GM18861 (cell line): ENCODE measurements around the gene MRGPRE.
"Not testable (repeated sequence)": the region's sequence is repeated elsewhere in the genome, so short reads cannot be mapped to it uniquely, and the experiment has no call there.

Experiments
- ATAC-seq: cut with Tn5 transposase; IDR thresholded peaks from one replicate; pipeline ENCODE4 v1.9.1; 2021; ENCODE audit not compliant: unreplicated experiment

Gene MRGPRE, protein sequence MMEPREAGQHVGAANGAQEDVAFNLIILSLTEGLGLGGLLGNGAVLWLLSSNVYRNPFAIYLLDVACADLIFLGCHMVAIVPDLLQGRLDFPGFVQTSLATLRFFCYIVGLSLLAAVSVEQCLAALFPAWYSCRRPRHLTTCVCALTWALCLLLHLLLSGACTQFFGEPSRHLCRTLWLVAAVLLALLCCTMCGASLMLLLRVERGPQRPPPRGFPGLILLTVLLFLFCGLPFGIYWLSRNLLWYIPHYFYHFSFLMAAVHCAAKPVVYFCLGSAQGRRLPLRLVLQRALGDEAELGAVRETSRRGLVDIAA

DNA sequence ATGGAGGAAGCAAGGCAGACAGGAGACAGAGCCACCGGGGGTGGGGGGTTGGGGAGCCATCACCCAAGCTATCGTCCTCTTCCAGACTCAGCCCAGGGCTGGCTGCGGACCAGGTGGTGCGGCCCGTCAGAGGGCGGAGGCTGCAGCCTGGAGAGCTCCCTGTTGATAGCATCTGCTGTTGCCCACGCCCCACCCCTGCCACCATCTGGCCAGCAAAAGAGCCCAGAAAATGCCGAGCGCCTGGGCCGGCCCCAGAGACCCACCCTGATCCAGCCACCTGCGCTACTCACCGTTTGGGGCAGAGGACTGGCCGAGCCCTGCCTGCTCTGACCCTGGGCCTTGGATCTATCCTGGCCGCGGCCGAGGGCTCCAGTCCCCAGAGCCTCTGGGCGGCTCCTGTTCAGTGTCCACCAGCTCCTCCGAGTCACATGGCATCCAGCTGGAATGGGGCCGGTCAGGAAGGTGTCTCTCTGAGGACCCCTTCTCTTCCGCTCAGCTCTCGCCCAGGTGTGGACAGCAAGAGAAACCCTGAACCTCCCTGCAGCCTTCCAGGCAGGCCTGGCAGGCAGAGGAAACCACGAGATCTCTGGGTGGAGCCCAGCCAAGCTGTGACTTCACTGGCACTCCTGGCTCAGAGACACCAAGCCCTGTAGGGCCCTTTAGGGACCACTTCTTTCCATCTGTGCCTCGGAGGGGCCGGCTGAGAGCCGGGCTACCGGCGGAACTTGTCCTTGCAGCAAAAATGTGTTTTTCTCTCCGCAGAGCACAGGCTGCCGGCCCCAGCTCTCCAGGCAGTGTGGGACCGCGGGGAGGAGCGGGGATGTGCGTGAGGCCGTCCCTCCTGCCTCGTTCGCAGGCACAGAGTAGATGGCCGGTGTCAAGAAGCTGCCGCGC lies at the start of gene MRGPRE:
Gene MRGPRE, minus strand, starts transcription at position 567 of the 894 bp plus-strand sequence. CDS start 3,618 bp downstream, outside the sequence.
- ATAC-seq, result no peak

DNA sequence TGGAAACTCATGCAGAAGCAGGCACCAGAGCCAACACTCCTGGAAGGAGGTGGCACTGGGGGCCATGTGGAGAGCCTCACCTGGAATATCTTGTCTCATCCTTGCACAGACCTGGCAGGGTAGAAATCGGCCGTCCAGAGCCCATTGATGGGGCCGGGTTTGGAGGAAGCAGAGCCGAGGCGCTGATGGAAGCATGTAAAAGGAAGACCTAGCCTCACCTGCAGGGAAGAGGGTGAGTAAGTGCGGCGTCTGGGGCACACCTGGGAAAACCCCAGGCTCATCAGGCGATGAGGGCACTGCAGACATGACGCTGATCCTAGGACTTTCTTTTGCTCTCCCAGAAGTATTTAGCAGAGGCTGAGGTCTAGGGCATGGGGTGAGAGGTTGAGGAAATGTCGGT lies 48.9 kb upstream of the MRGPRE start:
- not testable (repeated sequence) for ATAC-seq

DNA sequence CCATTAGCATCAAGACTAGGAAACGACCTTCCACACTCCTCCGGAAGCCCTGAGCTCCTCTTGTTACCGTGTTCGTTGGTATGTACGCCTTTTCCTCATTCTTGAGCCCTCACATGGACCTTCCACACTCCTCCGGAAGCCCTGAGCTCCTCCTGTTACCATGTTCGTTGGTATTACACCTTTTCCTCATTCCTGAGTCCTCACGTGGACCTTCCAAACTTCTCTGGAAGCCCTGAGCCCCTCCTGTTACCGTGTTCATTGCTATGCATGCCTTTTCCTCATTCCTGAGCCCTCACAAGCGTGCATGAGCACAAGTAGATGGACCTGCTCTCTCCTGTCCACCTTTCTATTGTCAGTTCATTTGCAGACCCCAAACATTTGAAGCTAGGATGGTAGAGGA lies 48.4 kb upstream of the MRGPRE start:
- ATAC-seq, result not testable (repeated sequence)

DNA sequence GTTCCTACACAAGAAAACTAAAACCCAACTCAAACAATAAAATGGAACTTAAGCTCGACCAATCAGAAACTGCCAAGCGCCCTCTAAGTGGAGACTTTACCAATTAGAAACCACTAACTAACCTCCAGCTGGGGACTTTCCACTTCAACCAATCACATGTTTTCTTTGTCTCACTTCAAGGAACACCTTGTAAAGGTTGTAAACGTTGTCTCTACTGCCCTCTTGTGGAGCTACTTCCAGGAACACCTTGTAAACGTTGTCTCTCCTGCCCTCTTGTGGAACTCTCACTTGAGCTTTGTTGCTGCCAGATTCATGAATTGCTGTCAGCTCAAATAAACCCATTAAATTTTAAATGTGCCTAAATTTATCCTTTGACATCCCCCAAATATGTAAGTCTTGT lies 46.7 kb upstream of the MRGPRE start:
- ATAC-seq, result not testable (repeated sequence)

DNA sequence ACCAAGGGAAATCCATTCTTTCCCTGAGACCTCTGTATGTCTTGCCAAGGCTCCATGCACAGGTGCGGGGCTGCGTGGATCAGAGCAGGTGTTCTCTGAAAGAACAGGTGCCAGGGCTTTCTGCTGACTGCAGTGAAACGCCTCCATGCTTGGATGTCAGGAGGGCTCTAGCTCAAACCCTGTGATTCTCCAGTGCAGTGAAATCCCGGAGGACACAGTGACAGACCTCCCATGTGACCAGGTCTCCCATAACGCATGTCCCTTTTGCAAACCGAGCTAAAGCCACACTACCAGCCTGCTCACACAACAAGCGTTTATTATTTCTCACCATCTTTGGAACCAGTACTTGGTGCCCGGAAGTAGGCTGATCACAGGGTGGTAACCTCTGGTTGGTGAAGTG lies 41.4 kb upstream of the MRGPRE start:
- not testable (repeated sequence) for ATAC-seq

DNA sequence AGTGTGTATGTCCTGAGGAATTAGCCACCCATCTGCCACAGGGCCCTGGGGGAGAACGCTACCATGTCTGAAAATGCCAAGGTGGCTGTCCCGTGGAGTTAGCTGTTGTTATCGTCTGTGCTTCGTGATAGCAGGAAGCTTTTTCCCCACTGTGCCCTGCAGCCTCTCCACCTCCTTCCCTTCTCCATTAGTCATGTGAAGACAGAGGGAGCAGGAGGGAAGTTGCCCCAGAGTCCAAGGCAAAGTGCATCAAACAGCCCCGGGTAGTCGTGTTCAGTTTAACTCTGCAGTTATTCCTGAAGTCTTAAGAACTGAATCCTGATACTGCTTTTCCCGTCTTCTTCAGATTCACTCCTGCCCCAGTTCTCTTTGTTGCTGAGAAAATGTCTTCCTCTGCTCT lies 30.3 kb upstream of the MRGPRE start:
- ATAC-seq, result not testable (repeated sequence)

DNA sequence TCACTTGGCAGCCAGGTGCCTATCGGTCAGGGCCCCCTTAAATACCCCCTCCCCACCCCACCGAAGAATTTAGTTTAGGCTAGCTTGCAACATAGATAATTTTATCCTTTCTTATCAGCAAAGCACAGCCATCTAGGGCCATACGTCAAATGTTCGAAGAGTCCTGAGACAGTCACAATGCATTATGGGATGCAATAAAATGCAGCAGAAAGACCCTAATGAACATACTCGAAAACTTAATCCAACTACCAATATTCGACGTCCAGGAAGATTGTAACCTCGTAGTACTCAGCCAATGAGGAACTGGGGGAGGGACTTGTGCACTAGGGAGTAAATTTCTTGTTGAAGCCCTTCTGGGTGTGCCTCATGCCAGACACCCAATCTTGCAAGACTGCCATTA lies 29.6 kb upstream of the MRGPRE start:
- ATAC-seq, result not testable (repeated sequence)

DNA sequence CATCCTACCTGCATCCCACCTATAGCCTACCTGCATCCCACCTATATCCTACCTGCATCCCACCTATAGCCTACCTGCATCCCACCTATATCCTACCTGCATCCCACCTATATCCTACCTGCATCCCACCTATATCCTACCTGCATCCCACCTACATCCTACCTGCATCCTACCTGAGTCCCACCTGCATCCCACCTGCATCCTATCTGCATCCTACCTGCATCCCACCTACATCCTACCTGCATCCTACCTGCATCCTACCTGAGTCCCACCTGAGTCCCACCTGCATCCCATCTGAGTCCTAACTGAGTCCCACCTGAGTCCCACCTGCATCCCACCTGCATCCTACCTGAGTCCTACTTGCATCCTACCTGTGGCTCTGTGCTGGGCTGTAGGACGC lies 25.3 kb upstream of the MRGPRE start:
- not testable (repeated sequence) for ATAC-seq

DNA sequence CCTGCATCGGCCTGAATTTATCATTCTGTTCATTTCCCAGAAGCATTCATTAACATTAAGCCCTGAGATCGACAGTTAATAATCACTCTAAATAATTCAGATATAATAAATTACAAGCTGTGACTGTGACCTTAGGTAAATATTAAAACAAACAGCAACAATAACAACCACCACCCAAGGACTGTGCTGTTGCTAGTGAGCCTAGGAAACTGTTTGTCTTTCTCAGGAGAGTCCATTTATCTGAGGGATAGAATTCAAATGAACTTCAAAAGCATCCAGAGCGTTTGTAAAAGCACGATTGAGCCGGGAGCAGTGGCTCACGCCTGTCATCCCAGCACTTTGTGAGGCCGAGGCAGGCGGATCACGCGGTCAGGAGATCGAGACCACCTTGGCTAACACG lies 23.0 kb upstream of the MRGPRE start:
- ATAC-seq, result not testable (repeated sequence)

DNA sequence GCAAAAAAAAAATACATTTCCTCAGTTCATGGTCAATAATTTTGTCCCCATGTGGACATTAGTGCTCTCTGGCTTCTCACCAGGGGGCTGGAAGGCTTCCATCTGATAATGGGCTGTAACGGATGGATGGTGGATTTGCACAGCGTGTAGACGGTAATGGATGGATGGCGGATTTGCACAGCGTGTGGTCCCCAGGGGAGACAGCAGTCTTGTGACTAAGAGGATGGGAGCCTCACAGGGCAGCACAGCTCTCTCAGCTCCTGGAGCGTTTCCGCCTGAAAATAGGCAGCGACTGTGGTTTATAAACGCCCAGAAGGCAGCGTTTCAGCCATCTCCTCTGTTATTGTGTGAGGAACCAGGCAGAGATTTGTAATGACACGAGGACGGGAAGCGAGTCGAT lies 22.6 kb upstream of the MRGPRE start:
- not testable (repeated sequence) for ATAC-seq

DNA sequence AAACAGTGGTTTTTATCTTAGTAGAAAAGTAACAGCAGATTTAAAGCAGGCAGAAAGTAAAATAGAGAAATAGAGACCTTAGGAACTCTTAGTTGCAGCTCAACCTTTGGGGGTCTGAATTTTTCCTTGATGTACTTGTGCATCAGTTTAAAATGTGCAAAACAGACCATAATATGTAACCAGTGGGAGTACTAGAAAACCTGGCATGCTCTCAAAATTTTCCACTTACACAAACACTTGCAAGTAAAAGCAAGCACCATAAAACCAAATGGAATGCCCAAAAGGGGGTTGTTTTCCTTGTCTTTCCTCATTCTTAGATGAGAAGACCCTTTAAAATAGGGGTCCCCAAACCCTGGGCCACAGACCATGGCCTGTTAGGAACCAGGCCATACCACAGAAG lies 12.9 kb upstream of the MRGPRE start:
- no peak for ATAC-seq

DNA sequence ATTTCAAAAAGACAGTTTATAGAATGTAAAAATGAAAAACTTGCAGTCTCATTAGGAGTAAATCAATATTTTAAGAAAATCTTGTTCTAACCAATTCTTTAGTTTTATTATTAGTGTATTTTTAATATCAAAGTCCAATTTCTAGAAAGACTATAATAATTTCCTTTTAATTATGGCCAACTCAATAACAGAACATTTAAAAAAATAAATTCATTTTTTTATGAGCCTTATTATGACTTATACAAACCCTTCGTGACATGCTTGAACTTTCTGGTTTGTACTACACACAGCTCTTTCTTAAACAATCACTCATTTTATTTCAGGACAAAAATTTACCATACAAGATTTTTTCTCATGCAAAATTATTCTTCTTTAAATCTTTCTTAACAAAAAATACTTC lies 11.7 kb upstream of the MRGPRE start:
- ATAC-seq, result no peak

DNA sequence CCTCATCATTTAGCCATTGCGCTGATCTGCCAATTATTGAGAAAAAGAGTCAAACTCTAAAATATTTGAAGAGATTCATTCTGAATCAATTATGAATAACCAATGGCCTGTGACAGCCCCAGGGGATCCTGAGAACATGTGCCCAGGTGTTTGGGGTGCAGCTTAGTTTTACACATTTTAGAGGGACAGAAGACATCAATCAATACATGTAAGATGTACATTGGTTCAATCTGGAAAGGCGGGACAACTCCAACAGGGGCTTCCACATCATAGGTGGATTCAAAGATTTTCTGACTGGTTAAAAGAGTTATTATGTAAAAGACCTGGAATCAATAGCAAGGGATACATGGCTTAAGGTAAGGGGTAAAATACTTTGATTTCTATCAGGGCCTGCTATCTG lies 4.9 kb upstream of the MRGPRE start:
- no peak for ATAC-seq

DNA sequence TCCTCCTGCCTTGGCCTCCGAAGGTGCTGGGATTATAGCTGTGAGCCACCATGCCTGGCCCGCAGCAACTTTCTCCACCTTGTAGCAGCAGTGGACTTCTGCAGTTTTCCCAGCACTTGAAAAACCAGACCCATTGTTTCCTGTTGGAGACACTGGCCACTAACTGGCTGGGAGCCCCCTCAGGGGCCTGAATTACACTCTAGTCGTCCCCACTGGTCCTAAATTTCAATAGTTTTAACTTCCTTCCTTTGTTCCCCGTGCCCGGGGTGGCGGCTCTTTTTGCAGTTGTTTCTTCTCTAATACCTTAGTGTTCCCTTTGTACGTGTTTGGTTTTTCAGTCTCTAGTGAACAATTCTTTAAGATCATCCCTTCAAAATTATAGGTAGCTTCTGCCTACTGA lies 2.6 kb upstream of the MRGPRE start:
- no peak for ATAC-seq

DNA sequence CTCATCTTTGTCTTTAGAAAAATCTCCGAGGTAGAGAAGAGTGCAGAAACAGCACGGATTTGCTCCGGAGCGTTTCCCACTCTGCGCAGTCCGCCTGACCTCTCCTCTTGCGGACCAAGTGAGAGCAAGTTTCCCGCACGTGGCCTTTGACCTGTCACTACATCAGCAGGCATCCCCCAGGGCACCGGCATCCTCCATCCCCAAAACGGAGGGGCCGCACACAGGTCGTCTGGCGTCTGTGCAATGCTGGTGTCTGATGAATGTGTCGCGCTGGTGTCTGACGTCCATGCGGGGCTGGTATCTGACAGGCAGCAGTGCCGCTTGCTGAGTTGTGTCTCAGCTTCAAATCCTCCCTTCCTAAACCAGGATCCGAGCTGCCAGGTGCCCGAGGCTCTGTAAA lies 739 bp upstream of the MRGPRE start:
- no peak for ATAC-seq

DNA sequence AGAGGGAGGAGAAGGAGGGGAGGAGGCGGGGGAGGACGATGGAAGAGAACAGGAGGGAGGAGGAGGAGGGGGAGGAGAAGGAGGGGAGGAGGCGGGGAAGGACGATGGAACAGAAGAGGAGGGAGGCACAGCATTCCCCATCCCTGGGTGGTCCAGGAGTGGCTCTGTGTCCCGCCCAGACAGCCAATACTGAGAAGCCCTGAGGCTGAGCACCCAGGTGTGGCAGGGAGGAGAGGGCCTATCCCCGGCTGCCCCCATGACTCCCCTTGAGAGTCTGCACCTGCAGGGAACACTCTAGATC lies 717 bp downstream of the MRGPRE start:
- ATAC-seq, result no peak

DNA sequence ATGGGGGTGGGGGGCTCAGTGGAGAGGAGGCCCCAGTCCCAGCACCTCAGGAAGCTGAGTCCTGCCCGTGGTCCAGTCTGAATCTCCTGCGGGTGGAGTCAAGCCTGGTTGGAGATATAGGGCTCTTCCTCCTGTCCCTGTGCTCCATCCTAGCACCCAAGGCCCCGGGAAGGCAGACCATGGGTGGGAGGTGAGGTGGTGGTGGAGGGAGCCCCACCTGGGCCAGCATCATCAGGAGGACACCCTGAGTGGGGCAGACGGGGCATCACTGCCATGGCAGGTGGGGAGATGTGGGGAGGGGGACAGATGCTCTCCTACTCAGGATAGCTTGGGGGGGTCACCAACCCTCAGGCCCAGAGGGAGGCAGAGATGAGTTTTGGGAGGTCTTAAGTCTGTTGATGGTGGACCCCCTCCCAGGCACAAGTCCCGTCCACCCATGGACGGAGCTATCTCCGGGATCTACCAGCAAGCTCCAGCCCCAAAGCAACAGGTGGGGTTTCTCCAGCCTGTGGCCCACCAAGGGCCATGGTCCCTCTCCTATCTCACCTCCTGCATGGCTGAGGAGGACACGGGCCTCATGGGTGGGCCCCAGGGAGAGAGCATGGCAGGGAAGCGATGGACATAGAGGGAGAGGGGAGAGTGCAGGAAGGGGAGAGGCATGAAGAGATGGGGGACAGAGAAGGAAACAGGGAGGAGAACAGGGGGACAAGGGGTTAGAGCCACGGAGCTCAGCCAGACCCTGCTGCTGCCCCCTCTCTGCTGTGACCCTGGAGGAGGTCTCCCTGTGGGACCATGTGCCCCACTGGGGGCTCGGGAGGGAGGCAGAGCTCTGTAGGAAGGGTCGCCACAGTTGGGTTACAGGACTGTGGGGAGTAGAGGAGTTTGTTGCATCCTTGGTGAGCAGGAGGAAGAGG lies 1.3 kb downstream of the MRGPRE start:
- ATAC-seq, result no peak

DNA sequence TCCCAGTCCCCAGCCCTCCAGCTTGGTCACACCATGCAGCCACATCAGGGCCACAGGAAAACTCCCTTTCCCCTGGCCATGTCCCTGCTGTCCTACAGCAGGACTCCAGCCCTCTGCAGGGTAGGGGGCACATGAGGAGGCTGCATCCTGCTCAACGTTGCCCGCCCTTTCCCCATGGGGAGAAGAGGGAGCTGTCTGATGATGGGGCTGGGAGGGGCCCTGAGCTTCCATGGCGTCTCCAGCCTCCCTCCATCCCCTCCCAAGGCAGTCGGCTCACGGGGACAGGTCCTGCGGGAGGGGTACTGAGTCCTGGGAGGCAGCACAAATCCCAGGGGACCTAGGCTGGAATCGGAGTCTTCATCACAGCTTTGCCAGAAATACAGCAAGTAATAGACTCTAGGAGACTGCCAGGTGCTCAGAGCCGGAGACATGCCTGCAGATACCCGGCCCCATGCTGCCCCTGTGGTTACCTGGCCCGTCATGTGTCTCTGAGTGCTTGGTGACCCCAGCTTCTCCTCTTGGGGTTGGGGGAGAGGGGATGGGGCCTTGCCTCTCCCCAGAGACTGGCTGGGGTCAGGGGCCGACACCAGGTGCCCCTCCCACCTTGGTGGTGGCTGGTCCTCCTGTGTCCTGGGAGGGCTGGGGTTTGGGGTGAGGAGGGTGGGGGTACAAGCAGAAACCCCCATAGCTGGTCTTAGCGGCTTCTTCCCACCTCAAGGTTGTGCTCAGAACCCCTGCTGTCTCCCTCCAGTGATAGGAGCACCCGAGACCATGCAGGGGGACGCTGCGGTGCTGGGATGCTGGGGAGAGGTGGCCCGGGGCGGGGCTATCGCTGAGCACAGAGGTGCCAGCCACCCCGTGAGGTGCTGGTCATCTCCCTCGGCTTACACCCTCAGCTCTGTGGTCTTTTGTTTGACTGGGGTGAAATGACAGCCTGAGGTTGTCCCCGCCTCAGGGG lies 2.3 kb downstream of the MRGPRE start:
- no peak for ATAC-seq

DNA sequence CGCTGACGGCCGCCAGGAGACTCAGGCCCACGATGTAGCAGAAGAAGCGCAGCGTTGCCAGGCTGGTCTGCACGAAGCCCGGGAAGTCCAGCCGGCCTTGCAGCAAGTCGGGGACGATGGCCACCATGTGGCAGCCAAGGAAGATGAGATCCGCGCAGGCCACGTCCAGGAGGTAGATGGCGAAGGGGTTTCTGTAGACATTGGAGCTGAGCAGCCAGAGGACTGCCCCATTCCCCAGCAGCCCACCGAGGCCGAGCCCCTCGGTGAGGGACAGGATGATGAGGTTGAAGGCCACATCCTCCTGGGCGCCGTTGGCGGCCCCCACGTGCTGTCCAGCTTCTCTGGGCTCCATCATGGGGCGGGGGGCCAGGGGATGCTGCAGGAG lies 3.8 kb downstream of the MRGPRE start:
- ATAC-seq, result no peak
